ENCODE measurements around the gene EPHB1.

The EPHB1 gene

GRCh38 chr3:134794950-134795745 is at the start of gene EPHB1:
TSS of gene EPHB1 (plus strand) at chr3:134795260.
- DNase-seq, result peak; percentile 99

- DNase-seq, result no peak
Observed at GRCh38 chr3:134748698-134749097, 46.4 kb upstream of the EPHB1 start.

GRCh38 chr3:134749174-134749573 is 45.9 kb upstream of the EPHB1 start:
- no peak for DNase-seq

GRCh38 chr3:134749802-134750553 is 45.1 kb upstream of the EPHB1 start:
- DNase-seq, result no peak

- no peak for DNase-seq
Observed at GRCh38 chr3:134751831-134752230, 43.2 kb upstream of the EPHB1 start.

GRCh38 chr3:134752761-134753461 is 42.1 kb upstream of the EPHB1 start:
- DNase-seq, result no peak

- no peak for DNase-seq
Observed at GRCh38 chr3:134753999-134754742, 40.9 kb upstream of the EPHB1 start.

GRCh38 chr3:134754768-134755559 is 40.1 kb upstream of the EPHB1 start:
- no peak for DNase-seq

GRCh38 chr3:134755821-134756220 is 39.2 kb upstream of the EPHB1 start:
- no peak for DNase-seq

- DNase-seq, result no peak
Observed at GRCh38 chr3:134757549-134758069, 37.5 kb upstream of the EPHB1 start.

GRCh38 chr3:134761213-134761612 is 33.8 kb upstream of the EPHB1 start:
- DNase-seq, result peak; percentile 18

GRCh38 chr3:134762016-134762415 is 33.0 kb upstream of the EPHB1 start:
- DNase-seq, result no peak

GRCh38 chr3:134765468-134765867 is 29.6 kb upstream of the EPHB1 start:
- no peak for DNase-seq

- DNase-seq, result no peak
Observed at GRCh38 chr3:134766290-134766689, 28.8 kb upstream of the EPHB1 start.

- DNase-seq, result no peak
Observed at GRCh38 chr3:134768116-134768515, 26.9 kb upstream of the EPHB1 start.

GRCh38 chr3:134768837-134769236 is 26.2 kb upstream of the EPHB1 start:
- no peak for DNase-seq

- no peak for DNase-seq
Observed at GRCh38 chr3:134769287-134769868, 25.7 kb upstream of the EPHB1 start.

GRCh38 chr3:134772011-134772410 is 23.0 kb upstream of the EPHB1 start:
- no peak for DNase-seq

GRCh38 chr3:134772591-134772990 is 22.5 kb upstream of the EPHB1 start:
- DNase-seq, result no peak

GRCh38 chr3:134775831-134776230 is 19.2 kb upstream of the EPHB1 start:
- DNase-seq, result no peak

GRCh38 chr3:134776518-134776917 is 18.5 kb upstream of the EPHB1 start:
- DNase-seq, result no peak

Data from NCI-H1105 (cell line).